ENCODE data around the gene FARP2.

DNA sequence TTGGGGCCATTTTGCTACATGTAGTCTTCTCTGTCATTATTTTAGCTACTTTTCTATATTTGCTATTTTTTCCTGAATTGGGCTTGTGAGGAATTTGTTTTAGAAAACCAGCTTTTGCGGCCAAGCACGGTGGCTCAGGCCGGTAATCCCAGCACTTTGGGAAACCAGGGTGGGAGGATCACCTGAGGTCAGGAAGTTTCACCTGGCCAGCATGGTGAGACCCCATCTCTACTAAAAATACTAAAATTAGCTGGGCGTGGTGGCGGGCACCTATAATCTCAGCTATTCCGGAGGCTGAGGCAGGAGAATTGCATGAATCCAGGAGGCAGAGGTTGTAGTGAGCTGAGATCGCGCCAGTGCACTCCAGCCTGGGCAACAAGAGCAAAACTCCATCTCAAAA is 35.7 kb upstream of the FARP2 start:
- TF ChIP-seq RFX5 (IDR thresholded peaks at IDR 0.05; ENCODE audit: low read depth, low read length): no peak
- no peak for TF ChIP-seq CTCF (conservative IDR thresholded peaks at IDR 0.05; ENCODE audit: low read depth, low read length)
- no peak for TF ChIP-seq FOS (IDR thresholded peaks at IDR 0.05; ENCODE audit: low read depth, low read length)
- no peak for TF ChIP-seq RCOR1 (IDR thresholded peaks at IDR 0.05; ENCODE audit: insufficient replicate concordance, low read length)
- no peak for TF ChIP-seq MXI1 (IDR thresholded peaks at IDR 0.05; ENCODE audit: borderline replicate concordance, low read depth, low read length)
- TF ChIP-seq POLR2A (IDR thresholded peaks at IDR 0.05; ENCODE audit: low read depth, low read length): no peak
- TF ChIP-seq CEBPB (IDR thresholded peaks at IDR 0.05; ENCODE audit: low read depth, low read length): no peak
- TF ChIP-seq BHLHE40 (IDR thresholded peaks at IDR 0.05; ENCODE audit: low read depth, low read length): no peak
- no peak for TF ChIP-seq RAD21 (IDR thresholded peaks at IDR 0.05; ENCODE audit: low read length)
- TF ChIP-seq MAFK (IDR thresholded peaks at IDR 0.05; ENCODE audit: low read depth, low read length): no peak
- TF ChIP-seq, protein P1, sequence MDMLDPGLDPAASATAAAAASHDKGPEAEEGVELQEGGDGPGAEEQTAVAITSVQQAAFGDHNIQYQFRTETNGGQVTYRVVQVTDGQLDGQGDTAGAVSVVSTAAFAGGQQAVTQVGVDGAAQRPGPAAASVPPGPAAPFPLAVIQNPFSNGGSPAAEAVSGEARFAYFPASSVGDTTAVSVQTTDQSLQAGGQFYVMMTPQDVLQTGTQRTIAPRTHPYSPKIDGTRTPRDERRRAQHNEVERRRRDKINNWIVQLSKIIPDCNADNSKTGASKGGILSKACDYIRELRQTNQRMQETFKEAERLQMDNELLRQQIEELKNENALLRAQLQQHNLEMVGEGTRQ (IDR thresholded peaks at IDR 0.05; ENCODE audit: low read depth, low read length): no peak

Data from IMR-90 (cell line).